ENCODE data around the gene DLX4. TPM values are rescaled to one million over a fixed set of nuclear protein-coding genes. Genes with fewer than 3 reads are reported as not detected.

The DLX4 gene
- total RNA-seq, 1 donor = not detected

GRCh38 chr17:49926886-49927285 lies 42.1 kb upstream of the DLX4 start:
- TF ChIP-seq, protein P1, sequence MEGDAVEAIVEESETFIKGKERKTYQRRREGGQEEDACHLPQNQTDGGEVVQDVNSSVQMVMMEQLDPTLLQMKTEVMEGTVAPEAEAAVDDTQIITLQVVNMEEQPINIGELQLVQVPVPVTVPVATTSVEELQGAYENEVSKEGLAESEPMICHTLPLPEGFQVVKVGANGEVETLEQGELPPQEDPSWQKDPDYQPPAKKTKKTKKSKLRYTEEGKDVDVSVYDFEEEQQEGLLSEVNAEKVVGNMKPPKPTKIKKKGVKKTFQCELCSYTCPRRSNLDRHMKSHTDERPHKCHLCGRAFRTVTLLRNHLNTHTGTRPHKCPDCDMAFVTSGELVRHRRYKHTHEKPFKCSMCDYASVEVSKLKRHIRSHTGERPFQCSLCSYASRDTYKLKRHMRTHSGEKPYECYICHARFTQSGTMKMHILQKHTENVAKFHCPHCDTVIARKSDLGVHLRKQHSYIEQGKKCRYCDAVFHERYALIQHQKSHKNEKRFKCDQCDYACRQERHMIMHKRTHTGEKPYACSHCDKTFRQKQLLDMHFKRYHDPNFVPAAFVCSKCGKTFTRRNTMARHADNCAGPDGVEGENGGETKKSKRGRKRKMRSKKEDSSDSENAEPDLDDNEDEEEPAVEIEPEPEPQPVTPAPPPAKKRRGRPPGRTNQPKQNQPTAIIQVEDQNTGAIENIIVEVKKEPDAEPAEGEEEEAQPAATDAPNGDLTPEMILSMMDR (IDR thresholded peaks at IDR 0.05; ENCODE audit: insufficient read depth, low read length) = no peak
- H3K4me3 ChIP-seq (ENCODE audit: low read depth, low read length) = no peak overlapping the region
- peak; percentile 83 for DNase-seq (ENCODE audit: low read depth)

DNA sequence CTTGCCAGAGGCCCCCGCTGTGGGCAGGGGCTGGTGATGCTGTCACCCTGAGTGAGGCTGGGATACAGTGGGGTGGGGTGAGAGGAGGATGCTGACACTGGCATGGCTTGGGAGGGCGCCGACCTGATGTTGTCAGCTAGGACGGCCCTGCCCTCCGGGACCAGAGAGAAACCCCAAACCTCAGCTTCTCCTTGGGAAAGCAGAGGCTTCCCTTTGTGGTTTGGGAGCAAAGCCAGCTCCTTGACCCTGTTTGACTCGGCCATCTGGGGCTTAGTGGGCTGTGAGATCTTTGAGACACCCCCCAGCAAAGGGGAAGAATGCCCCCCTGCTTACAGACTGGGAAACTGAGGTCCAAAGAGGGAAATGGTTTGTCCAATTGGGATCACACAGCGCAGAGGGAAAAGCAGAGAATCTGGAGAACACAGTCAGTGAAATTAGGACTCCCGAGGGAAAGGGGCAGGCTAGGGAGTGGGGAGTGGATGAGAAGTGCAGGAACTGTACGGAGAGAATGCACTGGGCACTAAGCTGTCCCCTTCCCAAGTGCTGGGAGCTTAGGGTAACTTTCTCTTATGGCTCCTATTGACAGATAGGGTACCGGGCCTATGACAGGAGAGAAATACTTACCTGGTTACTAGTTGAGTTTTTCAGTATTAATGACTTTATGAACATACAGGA lies 40.7 kb upstream of the DLX4 start:
- TF ChIP-seq, protein P1 (IDR thresholded peaks at IDR 0.05; ENCODE audit: insufficient read depth, low read length) = no peak
- DNase-seq (ENCODE audit: low read depth) = no peak
- H3K4me3 ChIP-seq (ENCODE audit: low read depth, low read length) = no peak overlapping the region

GRCh38 chr17:49928837-49929475 lies 40.0 kb upstream of the DLX4 start:
- no peak overlapping the region for H3K4me3 ChIP-seq (ENCODE audit: low read depth, low read length)
- no peak for DNase-seq (ENCODE audit: low read depth)
- TF ChIP-seq, protein P1 (IDR thresholded peaks at IDR 0.05; ENCODE audit: insufficient read depth, low read length) = no peak

DNA sequence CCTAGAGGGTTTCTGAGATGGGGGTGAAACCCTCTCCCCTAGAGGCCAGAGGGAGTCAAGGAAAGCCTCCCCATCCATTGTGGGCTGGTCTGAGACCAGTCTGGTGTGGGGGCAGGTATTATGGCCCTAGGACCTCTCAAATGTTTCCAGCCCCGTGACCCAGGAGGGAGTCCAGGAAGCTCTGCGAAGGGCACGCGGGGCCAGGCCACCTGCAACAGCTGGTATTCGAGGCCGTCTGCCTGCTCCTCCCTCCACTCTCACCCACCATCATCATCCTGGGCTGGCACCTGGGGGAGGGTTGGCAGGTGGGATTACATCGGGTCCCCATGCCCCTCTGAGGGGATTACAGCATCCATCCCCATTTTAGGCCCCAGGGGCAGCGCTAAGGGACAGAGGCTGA lies 38.1 kb upstream of the DLX4 start:
- TF ChIP-seq, protein P1 (IDR thresholded peaks at IDR 0.05; ENCODE audit: insufficient read depth, low read length) = no peak
- no peak overlapping the region for H3K4me3 ChIP-seq (ENCODE audit: low read depth, low read length)
- DNase-seq (ENCODE audit: low read depth) = no peak

- DNase-seq (ENCODE audit: low read depth) = no peak
- TF ChIP-seq, protein P1 (IDR thresholded peaks at IDR 0.05; ENCODE audit: insufficient read depth, low read length) = no peak
Observed at GRCh38 chr17:49931416-49932137, 37.4 kb upstream of the DLX4 start.

GRCh38 chr17:49932138-49932723 lies 36.8 kb upstream of the DLX4 start:
- TF ChIP-seq, protein P1 (IDR thresholded peaks at IDR 0.05; ENCODE audit: insufficient read depth, low read length) = no peak
- no peak overlapping the region for H3K4me3 ChIP-seq (ENCODE audit: low read depth, low read length)
- DNase-seq (ENCODE audit: low read depth) = no peak

More at GRCh38 chr17:49931416-49932137, 37.4 kb upstream of the DLX4 start:
- no peak overlapping the region for H3K4me3 ChIP-seq (ENCODE audit: low read depth, low read length)
